PFSK-1 (cell line): ENCODE data around the gene ATP6V0B.

Source experiments
- FOXP2 ChIP-seq: optimal IDR thresholded peaks from 2 replicates; pipeline ENCODE3; 2011; ENCODE audit warnings: borderline replicate concordance, control low read depth, inconsistent platforms; ENCODE audit not compliant: insufficient read depth; ENCODE audit errors: extremely low read length, extremely low read depth
- POLR2AphosphoS5 ChIP-seq: IDR thresholded peaks from 2 replicates; pipeline ENCODE4 v1.6.1; 2012; ENCODE audit warnings: low read depth, mild to moderate bottlenecking, control low read depth, low read length, moderate library complexity
- SIN3A ChIP-seq: IDR thresholded peaks from 2 replicates; pipeline ENCODE4 v1.6.1; 2012; ENCODE audit warnings: mild to moderate bottlenecking, low read length, moderate library complexity, borderline replicate concordance; ENCODE audit not compliant: insufficient read depth
- TAF1 ChIP-seq: IDR thresholded peaks from 2 replicates; pipeline ENCODE4 v1.6.1; 2012; ENCODE audit warnings: low read length, control low read depth, borderline replicate concordance; ENCODE audit not compliant: insufficient read depth
- TF ChIP-seq, protein P1 (sequence below), 2 experiments: IDR thresholded peaks; 2 replicates each; pipeline versions ENCODE4 v1.6.1 to v1.8.0; 2011 to 2012; ENCODE audit warnings: low read depth in 2 of 2, low read length in 2 of 2, control low read depth in 1 of 2, inconsistent platforms in 1 of 2, mild to moderate bottlenecking in 1 of 2, moderate library complexity in 1 of 2; ENCODE audit not compliant: insufficient read depth in 1 of 2

ATP6V0B gene

GRCh38 chr1:43938383-43938782, 36.4 kb upstream of the ATP6V0B start:
- TF ChIP-seq, protein P1, sequence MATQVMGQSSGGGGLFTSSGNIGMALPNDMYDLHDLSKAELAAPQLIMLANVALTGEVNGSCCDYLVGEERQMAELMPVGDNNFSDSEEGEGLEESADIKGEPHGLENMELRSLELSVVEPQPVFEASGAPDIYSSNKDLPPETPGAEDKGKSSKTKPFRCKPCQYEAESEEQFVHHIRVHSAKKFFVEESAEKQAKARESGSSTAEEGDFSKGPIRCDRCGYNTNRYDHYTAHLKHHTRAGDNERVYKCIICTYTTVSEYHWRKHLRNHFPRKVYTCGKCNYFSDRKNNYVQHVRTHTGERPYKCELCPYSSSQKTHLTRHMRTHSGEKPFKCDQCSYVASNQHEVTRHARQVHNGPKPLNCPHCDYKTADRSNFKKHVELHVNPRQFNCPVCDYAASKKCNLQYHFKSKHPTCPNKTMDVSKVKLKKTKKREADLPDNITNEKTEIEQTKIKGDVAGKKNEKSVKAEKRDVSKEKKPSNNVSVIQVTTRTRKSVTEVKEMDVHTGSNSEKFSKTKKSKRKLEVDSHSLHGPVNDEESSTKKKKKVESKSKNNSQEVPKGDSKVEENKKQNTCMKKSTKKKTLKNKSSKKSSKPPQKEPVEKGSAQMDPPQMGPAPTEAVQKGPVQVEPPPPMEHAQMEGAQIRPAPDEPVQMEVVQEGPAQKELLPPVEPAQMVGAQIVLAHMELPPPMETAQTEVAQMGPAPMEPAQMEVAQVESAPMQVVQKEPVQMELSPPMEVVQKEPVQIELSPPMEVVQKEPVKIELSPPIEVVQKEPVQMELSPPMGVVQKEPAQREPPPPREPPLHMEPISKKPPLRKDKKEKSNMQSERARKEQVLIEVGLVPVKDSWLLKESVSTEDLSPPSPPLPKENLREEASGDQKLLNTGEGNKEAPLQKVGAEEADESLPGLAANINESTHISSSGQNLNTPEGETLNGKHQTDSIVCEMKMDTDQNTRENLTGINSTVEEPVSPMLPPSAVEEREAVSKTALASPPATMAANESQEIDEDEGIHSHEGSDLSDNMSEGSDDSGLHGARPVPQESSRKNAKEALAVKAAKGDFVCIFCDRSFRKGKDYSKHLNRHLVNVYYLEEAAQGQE (IDR thresholded peaks at IDR 0.05; ENCODE audit: insufficient read depth in 1 of 2, low read depth in 2 of 2, low read length in 2 of 2) = no peak
- TF ChIP-seq POLR2AphosphoS5 (no peak), TAF1 (no peak), FOXP2 (no peak), SIN3A (no peak)

DNA sequence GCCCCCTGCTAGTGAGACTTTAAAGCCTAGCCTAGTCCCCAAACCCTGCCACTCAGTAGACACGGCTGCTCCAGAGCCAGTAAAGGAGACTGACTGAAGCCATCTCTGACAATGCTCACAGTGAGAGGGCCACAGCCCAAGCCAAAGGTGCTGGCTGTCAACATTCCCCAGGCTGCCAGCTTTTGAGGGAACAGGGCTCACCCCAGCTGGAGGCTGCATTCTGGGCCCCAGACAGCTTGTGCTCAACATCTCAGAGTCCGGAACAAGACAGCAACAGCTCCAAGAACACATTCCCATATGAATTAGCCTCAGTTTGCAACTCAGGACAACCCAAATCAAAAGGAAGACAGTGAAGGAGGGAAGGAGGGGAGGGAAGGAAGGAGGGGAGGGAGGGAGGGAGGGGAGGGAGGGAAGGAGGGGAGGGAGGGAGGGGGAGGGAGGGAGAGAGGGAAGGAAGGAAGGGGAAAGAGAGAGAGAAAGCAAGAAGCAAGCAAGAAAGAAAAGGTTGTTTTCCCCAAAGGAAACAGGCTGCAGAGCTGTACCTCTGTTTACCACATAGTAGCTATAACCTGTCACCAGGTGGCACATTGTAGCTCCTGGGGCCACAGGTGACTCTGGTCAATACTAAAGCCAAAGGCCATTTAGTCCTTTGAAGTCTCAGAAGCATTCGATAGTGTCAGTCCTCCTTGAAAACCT, 35.7 kb upstream of the ATP6V0B start:
- TF ChIP-seq TAF1 (no peak), POLR2AphosphoS5 (no peak), SIN3A (no peak), FOXP2 (no peak)
- TF ChIP-seq, protein P1 (IDR thresholded peaks at IDR 0.05; ENCODE audit: insufficient read depth in 1 of 2, low read depth in 2 of 2, low read length in 2 of 2) = no peak

- TF ChIP-seq SIN3A (no peak), TAF1 (no peak), POLR2AphosphoS5 (no peak), FOXP2 (no peak)
- TF ChIP-seq, protein P1 (IDR thresholded peaks at IDR 0.05; ENCODE audit: insufficient read depth in 1 of 2, low read depth in 2 of 2, low read length in 2 of 2) = no peak
These were observed 32.3 kb upstream of the ATP6V0B start for GRCh38 chr1:43942411-43942810.

GRCh38 chr1:43944860-43945259, 29.9 kb upstream of the ATP6V0B start:
- no peak for TF ChIP-seq POLR2AphosphoS5
- TF ChIP-seq TAF1 = no peak
- TF ChIP-seq SIN3A = no peak
- TF ChIP-seq, protein P1 (IDR thresholded peaks at IDR 0.05; ENCODE audit: insufficient read depth in 1 of 2, low read depth in 2 of 2, low read length in 2 of 2) = no peak
- no peak for TF ChIP-seq FOXP2

DNA sequence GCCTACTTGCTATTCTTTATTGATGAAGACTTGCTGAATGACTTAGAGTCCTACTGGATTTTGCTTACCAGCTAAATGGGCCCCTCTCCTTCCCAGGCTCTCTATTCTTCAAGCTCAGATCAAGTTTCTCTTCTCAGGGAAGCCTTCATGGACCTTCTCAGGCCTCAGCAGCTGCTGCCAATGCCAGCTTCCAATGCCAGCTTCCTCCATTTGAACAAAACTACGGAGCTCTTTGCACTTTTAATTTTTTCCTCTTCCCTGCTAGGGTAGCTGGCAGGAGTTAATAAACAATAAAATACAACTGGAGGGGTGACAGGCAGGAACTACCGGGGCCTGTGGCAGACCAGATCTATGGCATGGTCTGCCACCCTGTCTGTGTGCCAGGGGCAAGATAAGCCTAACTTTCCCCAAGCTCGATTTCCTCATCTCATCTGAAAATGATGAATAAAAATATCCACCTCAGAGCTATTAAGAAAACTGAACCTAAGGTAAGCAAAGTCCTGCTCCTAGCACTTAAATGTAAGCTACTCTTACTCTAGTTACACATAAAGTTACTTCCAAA, 29.0 kb upstream of the ATP6V0B start:
- TF ChIP-seq SIN3A (no peak), TAF1 (no peak), POLR2AphosphoS5 (no peak), FOXP2 (no peak)
- TF ChIP-seq, protein P1 (IDR thresholded peaks at IDR 0.05; ENCODE audit: insufficient read depth in 1 of 2, low read depth in 2 of 2, low read length in 2 of 2) = no peak
